Loucy (cell line): Measurements from ENCODE around the gene NPSR1.

ENCODE experiments used
- EZH2phosphoT487 ChIP-seq: fragments of 200-600 bp; IDR thresholded peaks from 2 replicates; pipeline ENCODE4 v1.6.1; 2018; ENCODE audit warnings: antibody characterized with exemption, mild to moderate bottlenecking, moderate library complexity, borderline replicate concordance
- TF ChIP-seq, protein P1 (sequence below): fragments of 200-600 bp; sonication (generic); conservative IDR thresholded peaks from 2 replicates; pipeline ENCODE4 v1.5.1; 2014; ENCODE audit warnings: mild to moderate bottlenecking, antibody characterized with exemption, low read length

DNA sequence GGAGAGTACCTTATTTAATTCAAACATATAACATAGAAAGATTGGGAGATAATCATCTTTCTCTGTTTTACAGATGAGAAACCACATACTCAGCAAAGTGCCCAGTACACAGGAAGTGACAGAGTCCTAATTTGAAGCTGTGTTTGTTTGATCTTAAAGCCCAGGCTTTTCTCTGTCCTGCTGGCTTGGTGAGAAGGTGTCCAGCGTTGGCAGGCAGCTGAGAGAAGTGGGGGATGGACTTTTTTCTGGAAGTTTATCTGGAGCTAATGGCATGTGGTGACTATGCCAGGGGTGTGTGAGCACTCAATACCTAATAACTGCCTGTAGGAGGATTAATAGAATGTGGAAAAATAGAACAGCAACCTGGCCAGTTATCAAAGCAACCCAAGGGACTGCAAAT lies 60.8 kb downstream of the NPSR1 start:
- TF ChIP-seq, protein P1, sequence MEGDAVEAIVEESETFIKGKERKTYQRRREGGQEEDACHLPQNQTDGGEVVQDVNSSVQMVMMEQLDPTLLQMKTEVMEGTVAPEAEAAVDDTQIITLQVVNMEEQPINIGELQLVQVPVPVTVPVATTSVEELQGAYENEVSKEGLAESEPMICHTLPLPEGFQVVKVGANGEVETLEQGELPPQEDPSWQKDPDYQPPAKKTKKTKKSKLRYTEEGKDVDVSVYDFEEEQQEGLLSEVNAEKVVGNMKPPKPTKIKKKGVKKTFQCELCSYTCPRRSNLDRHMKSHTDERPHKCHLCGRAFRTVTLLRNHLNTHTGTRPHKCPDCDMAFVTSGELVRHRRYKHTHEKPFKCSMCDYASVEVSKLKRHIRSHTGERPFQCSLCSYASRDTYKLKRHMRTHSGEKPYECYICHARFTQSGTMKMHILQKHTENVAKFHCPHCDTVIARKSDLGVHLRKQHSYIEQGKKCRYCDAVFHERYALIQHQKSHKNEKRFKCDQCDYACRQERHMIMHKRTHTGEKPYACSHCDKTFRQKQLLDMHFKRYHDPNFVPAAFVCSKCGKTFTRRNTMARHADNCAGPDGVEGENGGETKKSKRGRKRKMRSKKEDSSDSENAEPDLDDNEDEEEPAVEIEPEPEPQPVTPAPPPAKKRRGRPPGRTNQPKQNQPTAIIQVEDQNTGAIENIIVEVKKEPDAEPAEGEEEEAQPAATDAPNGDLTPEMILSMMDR, result no peak
- TF ChIP-seq EZH2phosphoT487, result no peak
